GM13976 (cell line): Measurements from ENCODE around the gene GRIP1.

Source experiments
- DNase-seq: peaks from one replicate; pipeline ENCODE4 v3.0.0; 2012; ENCODE audit warnings: low spot score
- CTCF ChIP-seq: IDR thresholded peaks from 2 replicates; pipeline ENCODE4 v1.5.1; 2012; ENCODE audit warnings: borderline replicate concordance, mild to moderate bottlenecking; ENCODE audit not compliant: insufficient read depth; ENCODE audit errors: extremely low read depth, missing control alignments, control extremely low read depth
- in situ Hi-C: fragments of 300-500 bp; cut with MboI; formaldehyde crosslinking; loops from one replicate; pipeline ENCODE4 v1.12.0; 2022; ENCODE audit warnings: low sequenced_read_pairs, mixed read lengths, inconsistent platforms; ENCODE audit not compliant: unreplicated experiment

The GRIP1 gene

DNA sequence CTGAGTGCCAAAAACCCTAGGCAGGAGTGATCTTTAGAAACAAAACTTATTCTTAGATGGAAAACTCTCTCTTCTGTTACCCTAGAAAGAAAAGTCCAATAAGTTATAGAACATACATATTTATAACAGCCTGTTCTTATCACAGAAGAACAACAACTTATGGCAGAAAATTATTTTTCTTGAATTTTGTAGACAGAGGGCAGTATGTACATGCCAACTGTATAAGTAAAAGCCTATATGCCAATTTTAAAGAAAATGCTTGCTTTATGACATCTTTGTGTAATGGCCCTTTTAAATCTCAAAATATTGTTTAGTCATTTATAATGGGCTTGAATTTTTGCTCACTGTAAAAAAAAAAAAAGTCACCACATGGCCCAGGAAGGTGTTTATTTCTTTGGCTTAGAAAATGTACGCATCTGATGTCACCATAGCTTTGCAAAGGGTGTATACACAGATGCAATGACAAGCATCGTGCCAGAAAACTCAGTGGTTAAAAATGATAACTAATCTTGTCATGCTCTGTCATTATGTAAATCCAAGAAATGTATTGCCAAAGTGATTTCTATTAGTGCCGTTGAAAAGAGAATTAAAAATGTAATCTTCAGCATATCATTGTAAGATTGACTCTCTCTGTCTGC is 38.3 kb upstream of the GRIP1 start:
- in situ Hi-C loops: no loop called here

DNA sequence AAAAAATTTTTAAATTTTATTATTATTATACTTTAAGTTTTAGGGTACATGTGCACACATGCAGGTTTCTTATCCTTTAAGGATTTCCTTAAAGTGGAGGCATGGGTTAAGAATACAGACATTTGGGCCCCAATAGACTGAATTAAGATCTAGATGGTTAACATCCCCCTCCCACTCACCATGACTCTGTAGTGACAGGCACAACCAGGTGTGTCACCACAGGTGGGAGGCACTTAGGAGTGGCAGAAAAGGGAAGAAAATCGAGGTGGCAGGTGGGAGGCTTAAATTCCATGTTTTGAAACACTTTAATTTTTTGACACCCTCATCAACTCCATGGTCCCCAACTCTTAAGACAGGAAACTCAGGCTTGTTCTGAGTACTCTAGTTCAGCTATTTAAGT is 37.6 kb upstream of the GRIP1 start:
- no peak for TF ChIP-seq CTCF
- no peak for DNase-seq
- in situ Hi-C loops: no loop called here

More for the DNA sequence above, 38.3 kb upstream of the GRIP1 start:
- no peak for DNase-seq
- no peak for TF ChIP-seq CTCF

DNA sequence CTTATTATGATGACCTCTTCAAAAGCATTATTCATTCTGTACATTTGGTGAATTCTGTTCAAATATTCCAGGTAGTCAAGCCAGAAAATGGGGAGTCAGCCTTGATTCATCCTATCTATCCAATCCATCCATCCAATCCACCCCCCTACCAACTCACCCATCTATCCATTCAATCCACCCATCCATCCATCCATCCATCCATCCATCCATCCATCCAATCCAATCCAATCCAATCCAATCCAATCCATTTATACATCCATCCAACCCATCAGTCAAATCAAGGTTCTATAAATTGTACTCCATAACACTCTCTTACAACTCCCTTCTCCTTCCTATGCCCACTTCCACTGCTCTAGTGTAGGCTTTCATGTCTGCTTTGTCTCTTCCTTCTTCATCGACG is 35.8 kb upstream of the GRIP1 start:
- no peak for TF ChIP-seq CTCF
- DNase-seq: no peak
- in situ Hi-C loops: no loop called here

DNA sequence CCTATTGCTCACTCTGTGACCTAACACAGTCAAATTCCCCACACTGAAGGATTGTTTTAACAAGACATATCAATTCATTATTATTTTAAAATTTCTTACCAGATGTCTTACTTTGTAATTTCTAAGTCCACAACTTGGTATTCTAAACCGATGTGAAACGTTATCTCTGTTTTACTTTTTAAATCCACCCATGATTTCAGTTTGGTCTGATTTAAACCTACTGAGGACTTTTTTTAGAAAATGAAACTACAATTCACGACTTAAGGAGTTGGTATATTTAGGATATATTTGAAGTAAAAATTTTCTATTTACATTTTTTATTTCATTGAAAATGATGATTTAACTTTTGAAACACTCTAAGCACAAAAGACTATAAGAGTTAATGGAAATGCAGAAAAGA is 35.1 kb upstream of the GRIP1 start:
- no peak for TF ChIP-seq CTCF
- no peak for DNase-seq
- in situ Hi-C loops: no loop called here

DNA sequence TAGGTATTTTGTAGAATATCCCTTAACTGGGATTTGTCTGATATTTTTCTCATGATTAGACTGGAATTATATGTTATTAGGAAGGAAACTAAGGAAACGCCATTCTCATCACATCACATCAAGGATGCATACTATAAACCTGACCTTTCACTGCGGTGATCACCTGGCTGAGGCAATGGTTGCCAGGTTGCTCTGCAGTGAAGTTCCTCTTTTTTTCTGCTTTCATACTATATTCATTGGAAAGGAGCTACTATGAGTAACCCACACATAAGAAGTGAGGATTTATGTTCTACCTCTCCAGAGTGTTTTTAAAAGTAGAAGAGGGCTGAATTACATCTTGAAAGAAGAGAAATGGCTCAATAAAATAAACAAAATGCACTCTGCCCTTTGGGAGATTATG is 31.0 kb upstream of the GRIP1 start:
- in situ Hi-C loops: no loop called here
- no peak for DNase-seq
- TF ChIP-seq CTCF: no peak

DNA sequence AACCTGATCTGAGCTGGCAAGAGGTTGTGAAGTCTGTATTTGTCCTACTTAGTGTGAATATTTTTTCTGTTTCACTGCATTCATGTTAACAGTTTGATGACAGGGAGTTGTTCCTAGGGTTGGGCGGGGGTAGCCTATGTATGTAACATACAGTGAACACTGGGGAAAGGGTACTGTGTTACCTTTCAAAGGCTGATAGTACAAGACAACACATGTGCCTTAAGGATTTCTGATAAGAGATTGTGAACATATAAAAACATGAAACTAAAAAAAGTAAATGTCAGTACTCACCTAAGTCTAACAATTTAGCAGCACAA is 30.5 kb upstream of the GRIP1 start:
- DNase-seq: no peak
- in situ Hi-C loops: no loop called here
- TF ChIP-seq CTCF: no peak
